ENCODE results near the gene GRIA1. TPM values are rescaled to one million over a fixed set of nuclear protein-coding genes. Genes with fewer than 3 reads are reported as not detected.

Gene GRIA1
- total RNA-seq, 2 donors from 2014 or later: 0.12 to 1.2 TPM

DNA sequence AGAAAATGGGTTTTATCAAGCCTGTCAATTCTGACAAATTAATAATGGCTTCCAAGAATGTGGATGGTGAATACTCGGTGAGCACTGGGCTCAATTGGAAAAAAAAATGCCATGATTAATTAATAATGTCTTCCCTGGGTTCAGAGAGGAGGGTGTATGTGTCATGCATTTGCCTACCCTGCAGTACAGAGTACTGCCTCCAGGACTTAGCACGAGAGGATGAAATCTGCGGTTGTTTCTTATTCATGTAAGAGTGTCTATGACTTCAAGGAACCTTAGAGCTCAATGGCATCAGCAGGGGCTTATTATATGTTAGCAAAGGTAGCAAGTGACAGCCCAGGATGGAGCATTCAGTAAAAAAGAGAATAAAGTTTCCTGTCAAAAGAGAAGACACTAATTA is 132.7 kb downstream of the GRIA1 start:
- H3K9me3 ChIP-seq: no peaks in the 10 kb centered on the region
- H3K27me3 ChIP-seq: no peaks in the 10 kb centered on the region
- H3K27ac ChIP-seq: no peak overlapping the region
- DNase-seq (ENCODE audit: low spot score): no peak
- no peaks in the 10 kb centered on the region for H3K36me3 ChIP-seq
- no peak overlapping the region for H3K4me3 ChIP-seq
- H3K4me1 ChIP-seq: peaks cover 0 to 30% of the 10 kb centered on the region in 2 donors
- TF ChIP-seq, protein P1, sequence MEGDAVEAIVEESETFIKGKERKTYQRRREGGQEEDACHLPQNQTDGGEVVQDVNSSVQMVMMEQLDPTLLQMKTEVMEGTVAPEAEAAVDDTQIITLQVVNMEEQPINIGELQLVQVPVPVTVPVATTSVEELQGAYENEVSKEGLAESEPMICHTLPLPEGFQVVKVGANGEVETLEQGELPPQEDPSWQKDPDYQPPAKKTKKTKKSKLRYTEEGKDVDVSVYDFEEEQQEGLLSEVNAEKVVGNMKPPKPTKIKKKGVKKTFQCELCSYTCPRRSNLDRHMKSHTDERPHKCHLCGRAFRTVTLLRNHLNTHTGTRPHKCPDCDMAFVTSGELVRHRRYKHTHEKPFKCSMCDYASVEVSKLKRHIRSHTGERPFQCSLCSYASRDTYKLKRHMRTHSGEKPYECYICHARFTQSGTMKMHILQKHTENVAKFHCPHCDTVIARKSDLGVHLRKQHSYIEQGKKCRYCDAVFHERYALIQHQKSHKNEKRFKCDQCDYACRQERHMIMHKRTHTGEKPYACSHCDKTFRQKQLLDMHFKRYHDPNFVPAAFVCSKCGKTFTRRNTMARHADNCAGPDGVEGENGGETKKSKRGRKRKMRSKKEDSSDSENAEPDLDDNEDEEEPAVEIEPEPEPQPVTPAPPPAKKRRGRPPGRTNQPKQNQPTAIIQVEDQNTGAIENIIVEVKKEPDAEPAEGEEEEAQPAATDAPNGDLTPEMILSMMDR (IDR thresholded peaks at IDR 0.05): no peak

DNA sequence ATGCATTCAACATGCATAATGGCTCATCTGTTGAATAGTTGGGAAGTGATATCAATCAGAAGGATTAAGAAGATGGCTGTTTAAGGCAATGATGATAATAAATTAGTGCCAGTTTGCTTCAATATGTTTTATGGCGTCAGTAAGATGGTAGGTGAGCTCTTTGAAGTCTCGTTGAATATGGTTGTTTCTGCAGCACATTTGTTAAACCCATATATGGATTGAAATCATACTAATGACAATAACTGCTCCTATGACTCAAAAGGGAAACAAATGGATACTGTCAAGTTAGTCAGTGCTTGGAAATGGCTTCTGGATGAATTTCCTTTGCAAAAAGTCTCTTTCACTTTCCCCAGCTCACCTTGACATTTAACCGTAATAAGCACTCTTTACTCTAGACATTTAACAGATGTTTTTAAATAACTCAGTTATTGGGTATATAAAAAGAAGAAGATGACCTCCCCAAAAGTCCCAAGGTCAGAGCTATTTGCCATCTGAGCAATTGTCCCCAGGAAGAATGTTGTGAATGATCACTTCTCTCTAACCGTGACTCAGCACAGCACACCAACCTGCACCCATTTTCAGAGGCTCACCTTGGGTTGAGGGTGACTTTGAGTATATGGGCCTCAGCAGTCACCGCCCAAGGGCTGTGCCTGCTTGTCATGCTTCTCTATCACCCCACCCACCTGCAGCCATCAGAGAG is 133.4 kb downstream of the GRIA1 start:
- no peak for DNase-seq (ENCODE audit: low spot score)
- no peak overlapping the region for H3K27ac ChIP-seq
- TF ChIP-seq, protein P1 (IDR thresholded peaks at IDR 0.05): no peak
- H3K9me3 ChIP-seq: no peaks in the 10 kb centered on the region
- H3K4me1 ChIP-seq: peaks cover 0 to 37% of the 10 kb centered on the region in 2 donors
- H3K36me3 ChIP-seq: no peaks in the 10 kb centered on the region
- H3K4me3 ChIP-seq: no peak overlapping the region
- no peaks in the 10 kb centered on the region for H3K27me3 ChIP-seq

DNA sequence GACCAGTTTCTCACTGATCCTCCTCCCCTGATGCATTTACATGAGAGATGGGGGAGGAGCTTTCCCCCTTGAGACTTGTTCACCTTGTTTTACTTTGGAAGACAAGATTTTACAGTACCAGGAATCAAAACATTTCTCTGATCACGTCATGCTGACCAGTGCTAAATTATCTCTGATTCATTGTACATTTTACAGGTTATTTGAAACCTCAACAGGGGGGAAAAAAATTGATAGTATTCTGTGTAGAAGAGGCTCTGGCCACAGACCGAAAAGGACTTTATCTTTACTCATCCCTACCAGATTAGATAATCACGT is 133.9 kb downstream of the GRIA1 start:
- Histone ChIP-seq H3K9me3 (no peaks in the 10 kb centered on the region), H3K27ac (no peak overlapping the region), H3K4me1 (peaks cover 0 to 43% of the 10 kb centered on the region in 2 donors), H3K36me3 (no peaks in the 10 kb centered on the region), H3K4me3 (no peak overlapping the region), H3K27me3 (no peaks in the 10 kb centered on the region)
- DNase-seq (ENCODE audit: low spot score): no peak
- TF ChIP-seq, protein P1 (IDR thresholded peaks at IDR 0.05): no peak

DNA sequence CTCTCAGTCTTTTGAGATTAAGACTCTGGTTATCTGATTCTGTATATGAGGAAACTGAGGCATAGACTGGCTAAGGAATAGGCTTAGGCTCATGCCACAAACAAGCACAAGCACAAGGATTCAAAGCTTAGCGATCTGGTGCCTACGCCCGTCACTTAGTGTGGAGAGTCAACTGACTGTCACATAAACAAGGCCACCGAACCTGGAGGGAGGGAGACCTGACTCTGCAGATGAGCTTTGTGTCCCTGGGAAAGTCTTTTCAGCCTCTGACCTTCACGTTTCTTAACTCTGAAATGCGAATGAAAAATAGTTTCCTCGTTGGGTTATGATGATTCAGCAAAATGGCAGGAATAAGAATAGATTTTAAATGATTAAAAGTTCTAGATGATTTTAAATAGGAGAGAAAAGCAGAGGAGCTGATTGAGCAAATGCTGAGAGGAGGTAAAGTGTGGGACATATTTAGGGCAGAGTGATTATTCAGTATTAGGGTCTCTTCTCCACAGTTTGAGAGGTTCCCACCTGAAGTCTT is 135.4 kb downstream of the GRIA1 start:
- H3K4me3 ChIP-seq: no peak overlapping the region
- H3K9me3 ChIP-seq: no peaks in the 10 kb centered on the region
- TF ChIP-seq, protein P1 (IDR thresholded peaks at IDR 0.05): no peak
- DNase-seq (ENCODE audit: low spot score): no peak
- peaks cover 0 to 46% of the 10 kb centered on the region in 2 donors for H3K4me1 ChIP-seq
- H3K36me3 ChIP-seq: no peaks in the 10 kb centered on the region
- no peaks in the 10 kb centered on the region for H3K27me3 ChIP-seq
- H3K27ac ChIP-seq: peak overlapping the region in 1 of 2 donors; percentile 48

DNA sequence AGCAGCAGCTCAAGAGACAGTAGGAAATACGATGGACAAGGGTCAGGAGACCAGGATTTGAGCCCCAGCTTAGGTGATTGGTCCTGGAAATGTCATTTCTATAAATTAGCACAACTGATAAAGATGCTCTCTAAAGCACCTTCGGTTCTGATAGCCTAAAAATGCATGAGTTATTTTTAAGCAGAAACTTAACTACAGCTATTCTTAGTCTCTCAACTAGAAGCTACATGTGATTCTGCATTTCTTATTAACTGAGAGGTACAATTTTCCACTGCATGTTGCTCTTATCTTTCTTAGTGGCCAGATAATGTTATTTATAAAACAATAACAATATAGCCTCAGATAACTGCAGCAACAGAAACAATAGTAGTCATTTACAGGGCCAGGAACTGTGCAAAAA is 136.4 kb downstream of the GRIA1 start:
- Histone ChIP-seq H3K36me3 (no peaks in the 10 kb centered on the region), H3K27me3 (no peaks in the 10 kb centered on the region), H3K4me1 (peaks cover 0 to 46% of the 10 kb centered on the region in 2 donors), H3K4me3 (no peak overlapping the region), H3K27ac (peak overlapping the region; percentile 48 to 53), H3K9me3 (no peaks in the 10 kb centered on the region)
- TF ChIP-seq, protein P1 (IDR thresholded peaks at IDR 0.05): no peak
- DNase-seq (ENCODE audit: low spot score): no peak
